MM.1S (cell line): Measurements from ENCODE around the gene C20orf141.
A peak's percentile ranks its signal among the peaks of the same experiment; 100 is the strongest.

Source experiments
- DNase-seq: peaks from one replicate; pipeline ENCODE4 v3.0.0-alpha.2; 2015
- H2AFZ ChIP-seq: fragments of 300-600 bp; sonication (generic); 2 replicates; pipeline ENCODE4 v1.6.0; 2016; ENCODE audit warnings: antibody characterized with exemption, low read length
- H3F3A ChIP-seq: fragments of 300-600 bp; sonication (generic); 2 replicates; pipeline ENCODE4 v1.6.1; 2016; ENCODE audit warnings: mild to moderate bottlenecking, antibody characterized with exemption, low read length, moderate library complexity, mixed read lengths; ENCODE audit not compliant: insufficient read depth
- H3K27ac ChIP-seq: fragments of 300-600 bp; sonication (generic); 2 replicates; pipeline ENCODE4 v1.5.1; 2016; ENCODE audit warnings: mild to moderate bottlenecking, low read length
- H3K27me3 ChIP-seq: fragments of 300-600 bp; sonication (generic); replicated peaks from 2 replicates; pipeline ENCODE4 v1.6.0; 2016; ENCODE audit warnings: low read length; ENCODE audit not compliant: insufficient read depth
- H3K36me3 ChIP-seq: fragments of 300-600 bp; sonication (generic); replicated peaks from 2 replicates; pipeline ENCODE4 v1.6.1; 2016; ENCODE audit warnings: mild to moderate bottlenecking, low read length, mixed read lengths; ENCODE audit not compliant: insufficient read depth
- H3K4me1 ChIP-seq: fragments of 300-600 bp; sonication (generic); 2 replicates; pipeline ENCODE4 v1.6.1; 2016; ENCODE audit warnings: low read length, mixed read lengths
- H3K4me2 ChIP-seq: fragments of 300-600 bp; sonication (generic); 2 replicates; pipeline ENCODE4 v1.6.0; 2016; ENCODE audit warnings: low read depth, low read length
- H3K4me3 ChIP-seq: fragments of 300-600 bp; sonication (generic); 2 replicates; pipeline ENCODE4 v1.5.1; 2016; ENCODE audit warnings: low read length, mixed read lengths
- H3K79me2 ChIP-seq: fragments of 300-600 bp; sonication (generic); 2 replicates; pipeline ENCODE4 v1.6.1; 2016; ENCODE audit warnings: mixed run types, low read length, mixed read lengths
- H3K9ac ChIP-seq: fragments of 300-600 bp; sonication (generic); 2 replicates; pipeline ENCODE4 v1.6.1; 2016; ENCODE audit warnings: low read length, mixed read lengths
- H3K9me2 ChIP-seq: fragments of 300-600 bp; sonication (generic); replicated peaks from 2 replicates; pipeline ENCODE4 v1.6.1; 2016; ENCODE audit warnings: mild to moderate bottlenecking, low read length, mixed read lengths; ENCODE audit not compliant: insufficient read depth
- H3K9me3 ChIP-seq: fragments of 300-600 bp; sonication (generic); replicated peaks from 2 replicates; pipeline ENCODE4 v1.6.1; 2016; ENCODE audit warnings: mild to moderate bottlenecking, low read length, mixed read lengths; ENCODE audit not compliant: insufficient read depth
- H4K20me1 ChIP-seq: fragments of 300-600 bp; sonication (generic); 2 replicates; pipeline ENCODE4 v1.6.1; 2016; ENCODE audit warnings: mild to moderate bottlenecking, low read length, moderate library complexity, mixed read lengths; ENCODE audit not compliant: insufficient read depth
- CTCF ChIP-seq: fragments of 300-600 bp; sonication (generic); IDR thresholded peaks from 2 replicates; pipeline ENCODE4 v1.5.1; 2016; ENCODE audit warnings: antibody characterized with exemption, low read length, mixed read lengths
- EZH2 ChIP-seq: fragments of 300-600 bp; sonication (generic); optimal IDR thresholded peaks from 2 replicates; pipeline ENCODE3; 2017; ENCODE audit warnings: low read depth, mild to moderate bottlenecking, antibody characterized with exemption, low read length, mixed read lengths
- EZH2phosphoT487 ChIP-seq: fragments of 300-600 bp; sonication (generic); IDR thresholded peaks from 2 replicates; pipeline ENCODE4 v1.6.1; 2018; ENCODE audit warnings: antibody characterized with exemption, low read length

C20orf141 gene

DNA sequence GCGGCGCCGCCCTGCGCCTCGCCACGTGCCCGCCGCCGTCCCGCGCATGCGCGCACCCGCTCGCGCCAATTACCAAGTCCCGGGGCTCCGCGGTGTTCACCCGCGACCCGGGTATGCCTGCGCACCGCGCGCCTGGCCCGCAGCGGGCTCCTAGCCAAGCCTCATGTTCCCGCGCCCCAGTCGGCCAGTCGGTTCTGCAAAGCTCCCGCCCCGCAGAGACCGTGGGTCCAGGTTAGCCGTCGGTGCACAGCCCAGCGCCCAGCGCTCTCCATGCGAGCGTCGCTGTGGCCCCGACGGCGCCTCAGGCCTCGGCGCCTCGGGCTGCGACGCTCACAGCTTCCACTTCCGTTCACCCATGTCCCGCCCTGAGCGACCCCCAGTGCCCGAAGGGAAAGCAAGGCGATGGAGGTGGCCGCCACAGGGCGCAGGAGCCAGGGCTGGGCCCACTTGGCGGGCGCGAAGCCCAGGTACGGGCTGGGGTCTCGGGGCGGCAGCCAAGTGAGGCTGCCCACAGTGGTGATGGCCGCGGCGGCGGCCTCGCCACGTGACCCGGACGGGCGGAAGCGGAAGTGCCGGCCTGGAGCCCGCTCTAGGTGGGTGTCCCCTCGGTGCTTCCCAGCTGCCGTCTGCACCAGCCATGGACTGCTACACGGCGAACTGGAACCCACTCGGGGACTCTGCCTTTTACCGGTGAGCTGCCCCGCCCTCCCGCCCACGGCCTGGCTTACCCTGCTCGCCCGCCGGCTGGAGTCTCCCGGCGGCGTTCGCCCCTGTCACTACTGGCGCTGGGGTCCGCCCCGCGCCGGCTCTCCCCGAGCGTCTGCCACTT, 25.6 kb downstream of the C20orf141 start, which contains the start of the genes PCED1A and VPS16:
Gene PCED1A, minus strand, starts transcription at position 518 of the 829 bp plus-strand sequence. CDS start 743 bp downstream, outside the sequence.
Gene VPS16, plus strand, starts transcription at position 608 of the 829 bp plus-strand sequence. Its CDS starts 30 bp downstream, at position 638.
- H3K79me2 ChIP-seq, result peaks cover 10% of the 10 kb centered on the region
- no peaks in the 10 kb centered on the region for H3K9me3 ChIP-seq
- peak within 1 kb of the TSS; percentile 44; the same call in 1 of the 2 replicates for H3K27ac ChIP-seq
- DNase-seq, result peak; percentile 82
- H3K4me2 ChIP-seq, result peak within 1 kb of the TSS; percentile 96
- peak within 1 kb of the TSS; percentile 94 for H3K9ac ChIP-seq
- peaks cover 5% of the 10 kb centered on the region; the same call in 1 of the 2 replicates for H3K4me1 ChIP-seq
- H4K20me1 ChIP-seq, result no peaks in the 10 kb centered on the region
- peak within 1 kb of the TSS; percentile 97 for H3K4me3 ChIP-seq
- H3K27me3 ChIP-seq, result no peaks in the 10 kb centered on the region
- no peaks in the 10 kb centered on the region for H3K9me2 ChIP-seq
- H3F3A ChIP-seq, result no peaks in the 10 kb centered on the region
- peak within 1 kb of the TSS; percentile 97 for H2AFZ ChIP-seq
- H3K36me3 ChIP-seq, result no peaks in the 10 kb centered on the region
- TF ChIP-seq EZH2phosphoT487, result no peak
- TF ChIP-seq CTCF, result no peak
- no peak for TF ChIP-seq EZH2

GRCh38 chr20:2840967-2841531, 26.3 kb downstream of the C20orf141 start:
- no peak overlapping the region for H3K27ac ChIP-seq
- H3K36me3 ChIP-seq, result no peaks in the 10 kb centered on the region
- peak overlapping the region; percentile 59; the same call in 1 of the 2 replicates for H3K9ac ChIP-seq
- TF ChIP-seq CTCF (no peak), EZH2 (no peak), EZH2phosphoT487 (no peak)
- H2AFZ ChIP-seq, result peak overlapping the region; percentile 92
- no peaks in the 10 kb centered on the region for H3K9me3 ChIP-seq
- peaks cover 5% of the 10 kb centered on the region; the same call in 1 of the 2 replicates for H3K4me1 ChIP-seq
- no peaks in the 10 kb centered on the region for H4K20me1 ChIP-seq
- no peaks in the 10 kb centered on the region for H3K9me2 ChIP-seq
- H3K79me2 ChIP-seq, result peaks cover 10% of the 10 kb centered on the region
- H3F3A ChIP-seq, result no peaks in the 10 kb centered on the region
- H3K4me3 ChIP-seq, result peak overlapping the region; percentile 97
- DNase-seq, result peak; percentile 29
- H3K4me2 ChIP-seq, result peak overlapping the region; percentile 67
- H3K27me3 ChIP-seq, result no peaks in the 10 kb centered on the region

DNA sequence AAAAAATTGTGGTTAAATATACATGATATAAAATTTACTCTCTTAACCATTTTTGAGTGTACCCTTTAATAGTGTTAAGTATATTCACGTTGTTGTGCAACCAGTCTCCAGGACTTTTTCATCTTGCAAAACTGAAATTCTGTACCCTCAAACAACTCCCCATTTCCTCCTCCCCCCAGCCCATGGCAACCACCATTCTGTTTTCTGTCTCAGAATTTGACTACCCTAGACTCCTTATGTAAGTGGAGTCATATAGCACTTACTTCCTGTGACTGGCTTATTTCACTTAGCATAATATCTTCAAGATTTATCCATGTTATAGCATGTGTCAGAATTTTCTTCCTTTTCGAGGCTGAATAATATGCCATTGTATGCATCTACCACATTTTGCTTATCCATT, 30.8 kb downstream of the C20orf141 start:
- Histone ChIP-seq H3F3A (no peaks in the 10 kb centered on the region), H3K4me2 (no peak overlapping the region), H3K27ac (no peak overlapping the region), H3K9me3 (no peaks in the 10 kb centered on the region), H3K36me3 (no peaks in the 10 kb centered on the region), H4K20me1 (no peaks in the 10 kb centered on the region), H3K4me1 (no peaks in the 10 kb centered on the region), H3K9ac (no peak overlapping the region), H2AFZ (no peak overlapping the region), H3K27me3 (no peaks in the 10 kb centered on the region), H3K4me3 (no peak overlapping the region), H3K9me2 (no peaks in the 10 kb centered on the region), H3K79me2 (peaks cover 10% of the 10 kb centered on the region)
- no peak for DNase-seq
- TF ChIP-seq CTCF (no peak), EZH2phosphoT487 (no peak), EZH2 (no peak)
